GM23338 (cell line): ENCODE measurements around the gene HSP90AB1. TPM values are rescaled to one million over a fixed set of nuclear protein-coding genes. Genes with fewer than 3 reads are reported as not detected.

ENCODE experiments used
- ATAC-seq: fragments of 200-7000 bp; cut with Tn5 transposase; 3 replicates; pipeline ENCODE4 v1.9.1; 2020
- DNase-seq: peaks from one replicate; pipeline ENCODE4 v3.0.0-alpha.2; 2015; ENCODE audit warnings: low spot score
- H2AFZ ChIP-seq: fragments of 200-600 bp; sonication (generic); 2 replicates; pipeline ENCODE4 v1.8.0; 2016; ENCODE audit warnings: antibody characterized with exemption, mild to moderate bottlenecking, moderate library complexity
- H3F3A ChIP-seq: fragments of 200-600 bp; sonication (generic); replicated peaks from 2 replicates; pipeline ENCODE4 v1.8.0; 2017; ENCODE audit warnings: antibody characterized with exemption, mixed run types, low read depth
- H3K27ac ChIP-seq: fragments of 200-600 bp; sonication (generic); 2 replicates; pipeline ENCODE4 v1.6.1; 2016; ENCODE audit warnings: low read depth
- H3K27me3 ChIP-seq: fragments of 200-600 bp; sonication (generic); 2 replicates; pipeline ENCODE4 v1.8.0; 2016; ENCODE audit warnings: mild to moderate bottlenecking, mixed run types, moderate library complexity; ENCODE audit not compliant: insufficient read depth
- H3K36me3 ChIP-seq: fragments of 200-600 bp; sonication (generic); 2 replicates; pipeline ENCODE4 v1.8.0; 2016; ENCODE audit warnings: mild to moderate bottlenecking; ENCODE audit not compliant: insufficient read depth
- H3K4me1 ChIP-seq: fragments of 200-600 bp; sonication (generic); 2 replicates; pipeline ENCODE4 v1.8.0; 2016; ENCODE audit warnings: mild to moderate bottlenecking, moderate library complexity; ENCODE audit not compliant: insufficient read depth
- H3K4me2 ChIP-seq: fragments of 200-600 bp; sonication (generic); 2 replicates; pipeline ENCODE4 v1.7.1; 2017; ENCODE audit warnings: mixed run types
- H3K4me3 ChIP-seq: fragments of 200-600 bp; sonication (generic); 2 replicates; pipeline ENCODE4 v1.6.1; 2016; ENCODE audit warnings: mixed run types
- H3K79me2 ChIP-seq: fragments of 200-600 bp; sonication (generic); replicated peaks from 2 replicates; pipeline ENCODE4 v1.8.0; 2017; ENCODE audit warnings: mild to moderate bottlenecking; ENCODE audit not compliant: insufficient read depth
- H3K9me2 ChIP-seq: fragments of 200-600 bp; sonication (generic); 2 replicates; pipeline ENCODE4 v1.8.0; 2017; ENCODE audit not compliant: insufficient read depth
- H4K20me1 ChIP-seq: fragments of 200-600 bp; sonication (generic); replicated peaks from 2 replicates; pipeline ENCODE4 v1.8.0; 2017; ENCODE audit warnings: mild to moderate bottlenecking; ENCODE audit not compliant: insufficient read depth
- H3K27ac Mint-ChIP-seq: 2 replicates; pipeline ENCODE4 v1.8.0; 2020; ENCODE audit warnings: inconsistent platforms, mild to moderate bottlenecking, moderate library complexity, mixed read lengths
- H3K27me3 Mint-ChIP-seq: 3 replicates; pipeline ENCODE4 v1.8.0; 2022; ENCODE audit warnings: low read depth, mild to moderate bottlenecking, moderate library complexity, mixed read lengths, inconsistent platforms; ENCODE audit not compliant: insufficient read depth, poor library complexity
- H3K36me3 Mint-ChIP-seq: 3 replicates; pipeline ENCODE4 v1.8.0; 2021; ENCODE audit warnings: low read depth, mild to moderate bottlenecking, inconsistent platforms, moderate library complexity, mixed read lengths
- H3K4me1 Mint-ChIP-seq: 3 replicates; pipeline ENCODE4 v1.8.0; 2020; ENCODE audit warnings: mild to moderate bottlenecking, inconsistent platforms, mixed read lengths
- H3K4me3 Mint-ChIP-seq: 3 replicates; pipeline ENCODE4 v1.8.0; 2021; ENCODE audit warnings: moderate library complexity, mild to moderate bottlenecking, inconsistent platforms, mixed read lengths
- H3K9me3 Mint-ChIP-seq: 3 replicates; pipeline ENCODE4 v1.8.0; 2020; ENCODE audit warnings: moderate library complexity, mild to moderate bottlenecking, inconsistent platforms, mixed read lengths
- CREB1 ChIP-seq: fragments of 250-450 bp; sonication (Bioruptor Pico); IDR thresholded peaks from 2 replicates; pipeline ENCODE4 v1.5.0; 2020; ENCODE audit warnings: low read depth, mild to moderate bottlenecking, moderate library complexity
- EZH2 ChIP-seq: fragments of 200-600 bp; sonication (generic); IDR thresholded peaks from one replicate; pipeline ENCODE4 v1.8.0; 2017; ENCODE audit warnings: antibody characterized with exemption, mild to moderate bottlenecking, low read depth; ENCODE audit not compliant: unreplicated experiment
- JUNB ChIP-seq: IDR thresholded peaks from one replicate; pipeline ENCODE4 v1.6.1; 2016; ENCODE audit warnings: antibody characterized with exemption; ENCODE audit not compliant: unreplicated experiment
- NANOG ChIP-seq: IDR thresholded peaks from 2 replicates; pipeline ENCODE4 v1.6.1; 2016; ENCODE audit warnings: antibody characterized with exemption, borderline replicate concordance
- POLR2AphosphoS5 ChIP-seq: IDR thresholded peaks from 2 replicates; pipeline ENCODE4 v1.6.1; 2016; ENCODE audit warnings: antibody characterized with exemption, low read depth
- STAT1 ChIP-seq: IDR thresholded peaks from one replicate; pipeline ENCODE4 v1.6.1; 2016; ENCODE audit warnings: antibody characterized with exemption; ENCODE audit not compliant: unreplicated experiment
- ZNF114 ChIP-seq: fragments of 250-450 bp; sonication (Bioruptor Pico); IDR thresholded peaks from 2 replicates; pipeline ENCODE4 v1.5.0; 2020; ENCODE audit warnings: mild to moderate bottlenecking, moderate library complexity
- polyA plus RNA-seq: library from polyadenylated mRNA; unstranded; fragments of >200 nt; fragmentation: Nextera tagmentation; extraction: Ambion mirVana; gene quantifications from 2 replicates; pipeline ENCODE4 v1.2.1, GENCODE V29; 2016
- total RNA-seq: library from RNA; depleted of rRNA; stranded (reverse); fragments of >200 nt; shearing (Covaris generic); gene quantifications from 2 replicates; pipeline ENCODE4 v1.2.3, GENCODE V29; 2014
- TF ChIP-seq, protein P1 (sequence below): IDR thresholded peaks from one replicate; pipeline ENCODE4 v1.6.1; 2018; ENCODE audit warnings: antibody characterized with exemption; ENCODE audit not compliant: unreplicated experiment
- TF ChIP-seq, protein P2 (sequence below): IDR thresholded peaks from 2 replicates; pipeline ENCODE4 v1.6.1; 2016; ENCODE audit warnings: antibody characterized with exemption
- TF ChIP-seq, protein P3 (sequence below): fragments of 250-450 bp; sonication (Bioruptor Pico); IDR thresholded peaks from 2 replicates; pipeline ENCODE4 v1.5.0; 2020; ENCODE audit warnings: mild to moderate bottlenecking, moderate library complexity
- TF ChIP-seq, protein P4 (sequence below), 2 experiments: fragments of 200-600 bp in 1 of 2; sonication (generic) in 1 of 2; conservative IDR thresholded peaks; 2 replicates each; pipeline versions ENCODE4 v1.5.1 to v1.6.1; 2016 to 2017; ENCODE audit warnings: antibody characterized with exemption in 2 of 2, low read depth in 2 of 2, mild to moderate bottlenecking in 2 of 2, moderate library complexity in 1 of 2

HSP90AB1 gene
- total and polyA plus RNA-seq, 2 experiments from 2014 or later: 1,425 to 2,361 TPM

DNA sequence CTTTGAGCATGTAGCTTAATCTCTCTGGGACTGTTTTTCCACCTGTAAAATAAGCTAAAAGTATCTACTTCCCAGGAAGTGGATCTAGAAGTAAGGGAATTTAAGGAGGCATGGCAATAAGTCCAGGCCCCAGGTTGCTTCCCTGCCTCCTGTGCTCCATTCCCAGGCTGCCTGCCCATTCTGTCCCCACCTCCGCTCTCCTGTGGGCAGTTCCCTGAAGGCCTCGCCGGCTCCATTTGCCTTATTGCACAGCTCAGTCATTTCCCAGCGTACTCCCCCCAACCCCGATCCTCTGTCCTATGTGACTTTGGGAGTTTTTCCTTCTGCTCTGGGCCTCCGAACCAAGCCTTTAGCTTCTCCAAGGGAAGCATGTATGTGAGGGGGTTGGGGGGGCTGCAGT, 18.9 kb upstream of the HSP90AB1 start (continued):
- TF ChIP-seq, protein P1, sequence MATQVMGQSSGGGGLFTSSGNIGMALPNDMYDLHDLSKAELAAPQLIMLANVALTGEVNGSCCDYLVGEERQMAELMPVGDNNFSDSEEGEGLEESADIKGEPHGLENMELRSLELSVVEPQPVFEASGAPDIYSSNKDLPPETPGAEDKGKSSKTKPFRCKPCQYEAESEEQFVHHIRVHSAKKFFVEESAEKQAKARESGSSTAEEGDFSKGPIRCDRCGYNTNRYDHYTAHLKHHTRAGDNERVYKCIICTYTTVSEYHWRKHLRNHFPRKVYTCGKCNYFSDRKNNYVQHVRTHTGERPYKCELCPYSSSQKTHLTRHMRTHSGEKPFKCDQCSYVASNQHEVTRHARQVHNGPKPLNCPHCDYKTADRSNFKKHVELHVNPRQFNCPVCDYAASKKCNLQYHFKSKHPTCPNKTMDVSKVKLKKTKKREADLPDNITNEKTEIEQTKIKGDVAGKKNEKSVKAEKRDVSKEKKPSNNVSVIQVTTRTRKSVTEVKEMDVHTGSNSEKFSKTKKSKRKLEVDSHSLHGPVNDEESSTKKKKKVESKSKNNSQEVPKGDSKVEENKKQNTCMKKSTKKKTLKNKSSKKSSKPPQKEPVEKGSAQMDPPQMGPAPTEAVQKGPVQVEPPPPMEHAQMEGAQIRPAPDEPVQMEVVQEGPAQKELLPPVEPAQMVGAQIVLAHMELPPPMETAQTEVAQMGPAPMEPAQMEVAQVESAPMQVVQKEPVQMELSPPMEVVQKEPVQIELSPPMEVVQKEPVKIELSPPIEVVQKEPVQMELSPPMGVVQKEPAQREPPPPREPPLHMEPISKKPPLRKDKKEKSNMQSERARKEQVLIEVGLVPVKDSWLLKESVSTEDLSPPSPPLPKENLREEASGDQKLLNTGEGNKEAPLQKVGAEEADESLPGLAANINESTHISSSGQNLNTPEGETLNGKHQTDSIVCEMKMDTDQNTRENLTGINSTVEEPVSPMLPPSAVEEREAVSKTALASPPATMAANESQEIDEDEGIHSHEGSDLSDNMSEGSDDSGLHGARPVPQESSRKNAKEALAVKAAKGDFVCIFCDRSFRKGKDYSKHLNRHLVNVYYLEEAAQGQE: no peak
- TF ChIP-seq CREB1: no peak
- TF ChIP-seq POLR2AphosphoS5: no peak
- TF ChIP-seq, protein P2, sequence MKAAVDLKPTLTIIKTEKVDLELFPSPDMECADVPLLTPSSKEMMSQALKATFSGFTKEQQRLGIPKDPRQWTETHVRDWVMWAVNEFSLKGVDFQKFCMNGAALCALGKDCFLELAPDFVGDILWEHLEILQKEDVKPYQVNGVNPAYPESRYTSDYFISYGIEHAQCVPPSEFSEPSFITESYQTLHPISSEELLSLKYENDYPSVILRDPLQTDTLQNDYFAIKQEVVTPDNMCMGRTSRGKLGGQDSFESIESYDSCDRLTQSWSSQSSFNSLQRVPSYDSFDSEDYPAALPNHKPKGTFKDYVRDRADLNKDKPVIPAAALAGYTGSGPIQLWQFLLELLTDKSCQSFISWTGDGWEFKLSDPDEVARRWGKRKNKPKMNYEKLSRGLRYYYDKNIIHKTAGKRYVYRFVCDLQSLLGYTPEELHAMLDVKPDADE: no peak
- TF ChIP-seq ZNF114 (CRISPR knock-in tag): no peak
- TF ChIP-seq NANOG: no peak
- TF ChIP-seq STAT1: no peak

DNA sequence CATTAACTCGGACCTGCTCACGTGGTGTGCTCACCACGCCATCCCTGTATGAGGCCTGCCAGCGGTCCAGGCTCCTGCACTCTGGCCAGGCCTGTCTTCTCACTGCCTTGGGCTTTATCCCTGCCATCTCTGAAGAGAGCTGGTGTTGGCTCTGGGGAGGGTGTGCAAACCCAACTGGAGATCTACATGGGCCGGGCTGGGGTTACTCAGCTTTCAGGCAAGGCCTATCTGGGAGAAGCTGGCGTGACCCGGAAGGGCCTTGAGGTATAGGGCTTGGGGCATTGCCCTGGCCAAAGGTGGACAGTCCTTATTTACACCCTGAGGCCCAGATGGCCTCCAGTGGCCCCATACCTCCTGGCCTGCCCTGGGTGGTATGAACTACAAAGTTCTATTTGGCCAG, 18.5 kb upstream of the HSP90AB1 start:
- peaks cover 29% of the 10 kb centered on the region for H3K27me3 Mint-ChIP-seq
- Histone ChIP-seq H3K4me2 (no peak overlapping the region), H3F3A (peaks cover 15% of the 10 kb centered on the region), H3K4me3 (no peak overlapping the region), H3K36me3 (peaks cover 4% of the 10 kb centered on the region; the same call in 1 of the 2 replicates), H3K9me2 (no peaks in the 10 kb centered on the region), H4K20me1 (peaks cover 38% of the 10 kb centered on the region), H2AFZ (no peak overlapping the region), H3K4me1 (peaks cover 28% of the 10 kb centered on the region), H3K27me3 (no peaks in the 10 kb centered on the region), H3K79me2 (peaks cover 42% of the 10 kb centered on the region), H3K27ac (no peak overlapping the region)
- H3K4me3 Mint-ChIP-seq: no peak overlapping the region
- no peak for DNase-seq
- peaks cover 50% of the 10 kb centered on the region for H3K4me1 Mint-ChIP-seq
- ATAC-seq: no peak
- H3K9me3 Mint-ChIP-seq: no peaks in the 10 kb centered on the region; the same call in 2 of the 3 replicates
- H3K27ac Mint-ChIP-seq: 0 out of 2 replicates have a peak overlapping the region, but pooled peaks have one; percentile 37
- peaks cover 65% of the 10 kb centered on the region for H3K36me3 Mint-ChIP-seq
- TF ChIP-seq JUNB (no peak), POLR2AphosphoS5 (no peak), NANOG (no peak), EZH2 (no peak), STAT1 (no peak)
- TF ChIP-seq, protein P2: no peak
- TF ChIP-seq, protein P3, sequence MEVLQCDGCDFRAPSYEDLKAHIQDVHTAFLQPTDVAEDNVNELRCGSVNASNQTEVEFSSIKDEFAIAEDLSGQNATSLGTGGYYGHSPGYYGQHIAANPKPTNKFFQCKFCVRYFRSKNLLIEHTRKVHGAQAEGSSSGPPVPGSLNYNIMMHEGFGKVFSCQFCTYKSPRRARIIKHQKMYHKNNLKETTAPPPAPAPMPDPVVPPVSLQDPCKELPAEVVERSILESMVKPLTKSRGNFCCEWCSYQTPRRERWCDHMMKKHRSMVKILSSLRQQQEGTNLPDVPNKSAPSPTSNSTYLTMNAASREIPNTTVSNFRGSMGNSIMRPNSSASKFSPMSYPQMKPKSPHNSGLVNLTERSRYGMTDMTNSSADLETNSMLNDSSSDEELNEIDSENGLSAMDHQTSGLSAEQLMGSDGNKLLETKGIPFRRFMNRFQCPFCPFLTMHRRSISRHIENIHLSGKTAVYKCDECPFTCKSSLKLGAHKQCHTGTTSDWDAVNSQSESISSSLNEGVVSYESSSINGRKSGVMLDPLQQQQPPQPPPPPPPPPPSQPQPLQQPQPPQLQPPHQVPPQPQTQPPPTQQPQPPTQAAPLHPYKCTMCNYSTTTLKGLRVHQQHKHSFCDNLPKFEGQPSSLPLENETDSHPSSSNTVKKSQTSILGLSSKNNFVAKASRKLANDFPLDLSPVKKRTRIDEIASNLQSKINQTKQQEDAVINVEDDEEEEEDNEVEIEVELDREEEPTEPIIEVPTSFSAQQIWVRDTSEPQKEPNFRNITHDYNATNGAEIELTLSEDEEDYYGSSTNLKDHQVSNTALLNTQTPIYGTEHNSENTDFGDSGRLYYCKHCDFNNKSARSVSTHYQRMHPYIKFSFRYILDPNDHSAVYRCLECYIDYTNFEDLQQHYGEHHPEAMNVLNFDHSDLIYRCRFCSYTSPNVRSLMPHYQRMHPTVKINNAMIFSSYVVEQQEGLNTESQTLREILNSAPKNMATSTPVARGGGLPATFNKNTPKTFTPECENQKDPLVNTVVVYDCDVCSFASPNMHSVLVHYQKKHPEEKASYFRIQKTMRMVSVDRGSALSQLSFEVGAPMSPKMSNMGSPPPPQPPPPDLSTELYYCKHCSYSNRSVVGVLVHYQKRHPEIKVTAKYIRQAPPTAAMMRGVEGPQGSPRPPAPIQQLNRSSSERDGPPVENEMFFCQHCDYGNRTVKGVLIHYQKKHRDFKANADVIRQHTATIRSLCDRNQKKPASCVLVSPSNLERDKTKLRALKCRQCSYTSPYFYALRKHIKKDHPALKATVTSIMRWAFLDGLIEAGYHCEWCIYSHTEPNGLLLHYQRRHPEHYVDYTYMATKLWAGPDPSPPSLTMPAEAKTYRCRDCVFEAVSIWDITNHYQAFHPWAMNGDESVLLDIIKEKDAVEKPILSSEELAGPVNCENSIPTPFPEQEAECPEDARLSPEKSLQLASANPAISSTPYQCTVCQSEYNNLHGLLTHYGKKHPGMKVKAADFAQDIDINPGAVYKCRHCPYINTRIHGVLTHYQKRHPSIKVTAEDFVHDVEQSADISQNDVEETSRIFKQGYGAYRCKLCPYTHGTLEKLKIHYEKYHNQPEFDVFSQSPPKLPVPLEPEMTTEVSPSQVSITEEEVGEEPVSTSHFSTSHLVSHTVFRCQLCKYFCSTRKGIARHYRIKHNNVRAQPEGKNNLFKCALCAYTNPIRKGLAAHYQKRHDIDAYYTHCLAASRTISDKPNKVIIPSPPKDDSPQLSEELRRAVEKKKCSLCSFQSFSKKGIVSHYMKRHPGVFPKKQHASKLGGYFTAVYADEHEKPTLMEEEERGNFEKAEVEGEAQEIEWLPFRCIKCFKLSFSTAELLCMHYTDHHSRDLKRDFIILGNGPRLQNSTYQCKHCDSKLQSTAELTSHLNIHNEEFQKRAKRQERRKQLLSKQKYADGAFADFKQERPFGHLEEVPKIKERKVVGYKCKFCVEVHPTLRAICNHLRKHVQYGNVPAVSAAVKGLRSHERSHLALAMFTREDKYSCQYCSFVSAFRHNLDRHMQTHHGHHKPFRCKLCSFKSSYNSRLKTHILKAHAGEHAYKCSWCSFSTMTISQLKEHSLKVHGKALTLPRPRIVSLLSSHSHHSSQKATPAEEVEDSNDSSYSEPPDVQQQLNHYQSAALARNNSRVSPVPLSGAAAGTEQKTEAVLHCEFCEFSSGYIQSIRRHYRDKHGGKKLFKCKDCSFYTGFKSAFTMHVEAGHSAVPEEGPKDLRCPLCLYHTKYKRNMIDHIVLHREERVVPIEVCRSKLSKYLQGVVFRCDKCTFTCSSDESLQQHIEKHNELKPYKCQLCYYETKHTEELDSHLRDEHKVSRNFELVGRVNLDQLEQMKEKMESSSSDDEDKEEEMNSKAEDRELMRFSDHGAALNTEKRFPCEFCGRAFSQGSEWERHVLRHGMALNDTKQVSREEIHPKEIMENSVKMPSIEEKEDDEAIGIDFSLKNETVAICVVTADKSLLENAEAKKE (CRISPR knock-in tag): no peak
- TF ChIP-seq, protein P4, sequence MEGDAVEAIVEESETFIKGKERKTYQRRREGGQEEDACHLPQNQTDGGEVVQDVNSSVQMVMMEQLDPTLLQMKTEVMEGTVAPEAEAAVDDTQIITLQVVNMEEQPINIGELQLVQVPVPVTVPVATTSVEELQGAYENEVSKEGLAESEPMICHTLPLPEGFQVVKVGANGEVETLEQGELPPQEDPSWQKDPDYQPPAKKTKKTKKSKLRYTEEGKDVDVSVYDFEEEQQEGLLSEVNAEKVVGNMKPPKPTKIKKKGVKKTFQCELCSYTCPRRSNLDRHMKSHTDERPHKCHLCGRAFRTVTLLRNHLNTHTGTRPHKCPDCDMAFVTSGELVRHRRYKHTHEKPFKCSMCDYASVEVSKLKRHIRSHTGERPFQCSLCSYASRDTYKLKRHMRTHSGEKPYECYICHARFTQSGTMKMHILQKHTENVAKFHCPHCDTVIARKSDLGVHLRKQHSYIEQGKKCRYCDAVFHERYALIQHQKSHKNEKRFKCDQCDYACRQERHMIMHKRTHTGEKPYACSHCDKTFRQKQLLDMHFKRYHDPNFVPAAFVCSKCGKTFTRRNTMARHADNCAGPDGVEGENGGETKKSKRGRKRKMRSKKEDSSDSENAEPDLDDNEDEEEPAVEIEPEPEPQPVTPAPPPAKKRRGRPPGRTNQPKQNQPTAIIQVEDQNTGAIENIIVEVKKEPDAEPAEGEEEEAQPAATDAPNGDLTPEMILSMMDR (conservative IDR thresholded peaks at IDR 0.05; ENCODE audit: low read depth in 2 of 2): no peak
